Brain microvascular endothelial cell (primary cell): ENCODE data around the gene SYNCRIP.
"Not testable (repeated sequence)": the region's sequence is repeated elsewhere in the genome, so short reads cannot be mapped to it uniquely, and the experiment has no call there.

ENCODE experiments used
- DNase-seq: peaks from one replicate; pipeline ENCODE4 v3.0.0-alpha.2; 2020
- H3K27ac ChIP-seq: fragments of 250-450 bp; sonication (Bioruptor Pico); 2 replicates; pipeline ENCODE4 v1.5.1; 2020; ENCODE audit warnings: mild to moderate bottlenecking, moderate library complexity
- H3K27me3 ChIP-seq: fragments of 250-450 bp; sonication (Bioruptor Pico); replicated peaks from 2 replicates; pipeline ENCODE4 v1.5.1; 2020; ENCODE audit warnings: mild to moderate bottlenecking
- H3K36me3 ChIP-seq: fragments of 250-450 bp; sonication (Bioruptor Pico); replicated peaks from 2 replicates; pipeline ENCODE4 v1.5.1; 2020; ENCODE audit warnings: mild to moderate bottlenecking
- H3K4me3 ChIP-seq: 2 replicates; pipeline ENCODE4 v1.5.1; 2011; ENCODE audit warnings: low read depth, mild to moderate bottlenecking, control low read depth, low read length, moderate library complexity
- in situ Hi-C: cut with HindIII; loops from 2 replicates; pipeline ENCODE4 v1.10.0; 2017; ENCODE audit warnings: low sequenced_read_pairs, low pct_ligation_motif_present
- TF ChIP-seq, protein P1 (sequence below): IDR thresholded peaks from 2 replicates; pipeline ENCODE4 v1.5.1; 2011; ENCODE audit warnings: low read depth, mild to moderate bottlenecking, moderate library complexity, low read length, control low read depth, inconsistent platforms; ENCODE audit errors: missing control alignments

Gene SYNCRIP

DNA sequence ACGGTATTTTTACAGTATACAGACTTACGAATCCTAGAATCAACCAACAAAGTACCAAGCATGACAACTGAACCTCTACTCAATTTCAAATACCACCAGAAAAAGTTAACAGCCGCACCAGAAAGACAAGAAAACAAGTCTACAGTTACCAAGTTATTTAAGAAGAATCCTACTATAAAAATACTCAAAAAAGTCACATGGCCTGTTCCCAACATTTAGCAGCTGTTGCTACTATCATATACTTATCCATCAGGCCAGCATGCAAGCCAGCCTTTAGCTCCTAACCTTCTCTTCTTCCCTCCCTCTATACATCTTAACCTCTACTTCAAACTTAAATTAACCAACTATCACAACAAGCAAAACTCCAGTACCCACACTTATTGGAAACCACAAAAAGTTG is 1.9 kb downstream of the SYNCRIP start:
- TF ChIP-seq, protein P1, sequence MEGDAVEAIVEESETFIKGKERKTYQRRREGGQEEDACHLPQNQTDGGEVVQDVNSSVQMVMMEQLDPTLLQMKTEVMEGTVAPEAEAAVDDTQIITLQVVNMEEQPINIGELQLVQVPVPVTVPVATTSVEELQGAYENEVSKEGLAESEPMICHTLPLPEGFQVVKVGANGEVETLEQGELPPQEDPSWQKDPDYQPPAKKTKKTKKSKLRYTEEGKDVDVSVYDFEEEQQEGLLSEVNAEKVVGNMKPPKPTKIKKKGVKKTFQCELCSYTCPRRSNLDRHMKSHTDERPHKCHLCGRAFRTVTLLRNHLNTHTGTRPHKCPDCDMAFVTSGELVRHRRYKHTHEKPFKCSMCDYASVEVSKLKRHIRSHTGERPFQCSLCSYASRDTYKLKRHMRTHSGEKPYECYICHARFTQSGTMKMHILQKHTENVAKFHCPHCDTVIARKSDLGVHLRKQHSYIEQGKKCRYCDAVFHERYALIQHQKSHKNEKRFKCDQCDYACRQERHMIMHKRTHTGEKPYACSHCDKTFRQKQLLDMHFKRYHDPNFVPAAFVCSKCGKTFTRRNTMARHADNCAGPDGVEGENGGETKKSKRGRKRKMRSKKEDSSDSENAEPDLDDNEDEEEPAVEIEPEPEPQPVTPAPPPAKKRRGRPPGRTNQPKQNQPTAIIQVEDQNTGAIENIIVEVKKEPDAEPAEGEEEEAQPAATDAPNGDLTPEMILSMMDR = no peak
- in situ Hi-C loops = no loop called here
- DNase-seq = no peak
- no peak overlapping the region for H3K27ac ChIP-seq
- peak overlapping the region; percentile 100 for H3K4me3 ChIP-seq
- no peaks in the 10 kb centered on the region for H3K27me3 ChIP-seq
- H3K36me3 ChIP-seq = peaks cover 39% of the 10 kb centered on the region

DNA sequence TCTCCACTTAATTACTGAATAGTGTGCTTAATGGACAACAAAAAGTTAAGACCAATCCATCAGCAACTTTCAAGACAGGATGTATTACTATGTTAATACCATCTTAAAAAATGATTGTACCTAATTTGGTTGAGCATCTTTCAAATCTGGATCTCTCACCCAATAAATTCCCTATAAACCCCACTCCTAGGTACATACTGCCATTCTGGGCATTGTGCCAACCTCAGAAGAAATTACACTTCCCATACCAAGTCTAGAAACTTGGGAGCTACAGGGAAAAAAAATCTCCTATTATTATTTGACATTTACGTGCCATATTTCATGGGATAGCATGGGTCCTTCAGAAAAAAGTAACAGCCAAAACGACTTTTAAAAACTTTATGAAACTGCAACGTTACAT is 5.1 kb downstream of the SYNCRIP start:
- TF ChIP-seq, protein P1 = no peak
- Histone ChIP-seq H3K36me3 (peaks cover 65% of the 10 kb centered on the region), H3K27ac (no peak overlapping the region), H3K4me3 (no peak overlapping the region), H3K27me3 (no peaks in the 10 kb centered on the region)
- in situ Hi-C loops = no loop called here
- DNase-seq = no peak

DNA sequence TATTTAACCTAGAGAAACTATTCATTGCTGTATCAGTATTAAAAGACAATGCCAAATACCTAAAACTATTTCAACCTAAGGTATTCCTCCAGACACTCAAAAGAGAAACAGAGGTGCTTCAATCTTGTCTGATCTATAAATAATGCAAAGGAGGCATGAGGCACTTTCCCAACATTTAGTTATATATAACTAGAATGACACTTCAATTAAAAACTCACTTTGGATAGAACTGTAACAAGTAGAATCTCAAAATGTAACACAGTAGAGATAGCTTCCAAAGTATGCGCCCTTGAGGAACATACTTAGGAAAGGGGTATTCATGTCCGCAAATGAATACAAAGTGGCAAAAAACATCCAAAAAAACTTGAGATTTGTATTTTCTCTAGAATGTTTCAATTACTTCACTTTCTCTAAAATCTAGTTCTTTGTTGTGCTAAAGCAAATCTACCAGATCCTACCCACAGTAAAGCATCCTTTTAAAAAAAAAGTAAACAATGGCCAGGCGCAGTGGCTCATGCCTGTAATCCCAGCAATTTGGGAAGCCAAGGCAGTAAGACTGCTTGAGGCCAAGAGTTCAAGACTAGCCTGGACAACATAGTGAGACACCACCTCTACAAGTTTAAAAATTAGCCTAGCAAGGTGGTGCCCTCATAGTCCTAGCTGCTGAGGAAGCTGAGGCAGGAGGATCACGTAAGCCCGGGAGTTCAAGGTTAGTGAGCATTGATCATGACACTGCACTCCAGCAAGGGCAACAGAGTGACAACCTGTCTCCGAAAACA is 10.3 kb downstream of the SYNCRIP start:
- no peak for DNase-seq
- H3K27me3 ChIP-seq = no peaks in the 10 kb centered on the region
- TF ChIP-seq, protein P1 = no peak
- H3K36me3 ChIP-seq = peaks cover 74% of the 10 kb centered on the region
- no peak overlapping the region for H3K27ac ChIP-seq
- no peak overlapping the region for H3K4me3 ChIP-seq
- in situ Hi-C loops = no loop called here

DNA sequence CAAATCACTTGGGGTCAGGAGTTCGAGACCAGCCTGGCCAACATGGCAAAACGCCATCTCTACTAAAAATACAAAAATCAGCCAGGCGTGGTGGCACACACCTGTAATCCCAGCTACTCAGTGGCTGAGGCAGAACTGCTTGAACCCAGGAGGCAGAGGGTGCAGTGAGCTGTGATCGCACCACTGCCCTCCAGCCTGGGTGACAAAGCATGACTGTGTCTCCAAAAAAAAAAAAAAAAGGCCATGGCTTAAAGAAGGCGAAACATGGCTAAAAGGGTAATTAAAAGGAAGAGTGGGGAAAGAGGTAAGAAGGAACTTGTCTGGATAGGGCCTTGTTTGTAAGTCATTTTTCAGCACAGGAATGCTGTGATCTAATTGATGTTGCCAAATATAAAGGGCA is 11.6 kb downstream of the SYNCRIP start:
- H3K4me3 ChIP-seq, in situ Hi-C loops, H3K27me3 ChIP-seq, H3K27ac ChIP-seq, DNase-seq: not testable (repeated sequence)
- peaks cover 73% of the 10 kb centered on the region for H3K36me3 ChIP-seq

DNA sequence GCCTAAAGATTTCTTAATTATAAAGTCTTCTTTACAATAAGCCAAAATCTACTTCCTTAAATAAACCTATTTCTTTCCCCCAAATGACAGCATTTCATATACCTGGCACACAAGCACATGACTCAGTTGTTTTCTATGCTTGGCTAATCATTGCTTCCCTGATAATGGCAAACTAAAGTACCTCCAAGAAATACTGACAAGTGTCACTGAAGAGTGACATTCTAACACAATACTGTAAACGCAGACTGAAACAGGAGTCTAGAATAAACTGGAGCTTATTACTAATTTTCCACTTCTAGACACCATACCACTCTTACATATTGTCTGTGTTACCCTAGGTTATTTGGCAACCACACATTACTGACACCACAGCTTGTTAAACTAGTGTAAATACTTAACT is 14.3 kb downstream of the SYNCRIP start:
- in situ Hi-C loops = no loop called here
- Histone ChIP-seq H3K36me3 (peaks cover 66% of the 10 kb centered on the region), H3K27ac (no peak overlapping the region)

DNA sequence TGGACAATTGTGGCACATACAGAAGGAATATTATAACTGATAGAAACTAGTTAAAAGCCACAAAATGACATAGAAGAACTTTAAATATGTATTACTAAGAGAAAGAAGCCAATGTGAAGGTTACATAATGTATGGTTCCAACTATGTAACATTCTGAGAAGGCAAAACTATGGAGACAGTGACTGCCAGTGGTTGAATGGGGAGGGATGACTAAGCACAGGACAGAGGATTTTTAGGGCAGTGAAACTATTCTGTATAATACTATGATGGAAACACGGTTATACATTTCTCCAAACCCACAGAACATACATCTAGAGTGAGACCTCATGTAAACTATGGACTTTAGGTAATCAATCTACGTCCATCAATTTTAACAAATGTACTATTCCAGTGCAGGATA is 22.4 kb downstream of the SYNCRIP start:
- H3K27me3 ChIP-seq = no peaks in the 10 kb centered on the region
- peak; percentile 20 for DNase-seq
- TF ChIP-seq, protein P1 = no peak
- H3K4me3 ChIP-seq = no peak overlapping the region
- in situ Hi-C loops = no loop called here
- peaks cover 67% of the 10 kb centered on the region for H3K36me3 ChIP-seq
- H3K27ac ChIP-seq = peak overlapping the region; percentile 25

More for the DNA sequence above, 14.3 kb downstream of the SYNCRIP start:
- Histone ChIP-seq H3K4me3 (no peak overlapping the region), H3K27me3 (no peaks in the 10 kb centered on the region)
- no peak for DNase-seq
- TF ChIP-seq, protein P1 = no peak
